ENCODE measurements around the gene XPR1.

XPR1 gene

GRCh38 chr1:180912801-180913565 lies 281.2 kb downstream of the XPR1 start, which contains the start of gene KIAA1614:
Gene KIAA1614 (plus strand): TSS chr1:180912897. CDS start chr1:180913244, 347 bp downstream.
- TF ChIP-seq, protein P1, sequence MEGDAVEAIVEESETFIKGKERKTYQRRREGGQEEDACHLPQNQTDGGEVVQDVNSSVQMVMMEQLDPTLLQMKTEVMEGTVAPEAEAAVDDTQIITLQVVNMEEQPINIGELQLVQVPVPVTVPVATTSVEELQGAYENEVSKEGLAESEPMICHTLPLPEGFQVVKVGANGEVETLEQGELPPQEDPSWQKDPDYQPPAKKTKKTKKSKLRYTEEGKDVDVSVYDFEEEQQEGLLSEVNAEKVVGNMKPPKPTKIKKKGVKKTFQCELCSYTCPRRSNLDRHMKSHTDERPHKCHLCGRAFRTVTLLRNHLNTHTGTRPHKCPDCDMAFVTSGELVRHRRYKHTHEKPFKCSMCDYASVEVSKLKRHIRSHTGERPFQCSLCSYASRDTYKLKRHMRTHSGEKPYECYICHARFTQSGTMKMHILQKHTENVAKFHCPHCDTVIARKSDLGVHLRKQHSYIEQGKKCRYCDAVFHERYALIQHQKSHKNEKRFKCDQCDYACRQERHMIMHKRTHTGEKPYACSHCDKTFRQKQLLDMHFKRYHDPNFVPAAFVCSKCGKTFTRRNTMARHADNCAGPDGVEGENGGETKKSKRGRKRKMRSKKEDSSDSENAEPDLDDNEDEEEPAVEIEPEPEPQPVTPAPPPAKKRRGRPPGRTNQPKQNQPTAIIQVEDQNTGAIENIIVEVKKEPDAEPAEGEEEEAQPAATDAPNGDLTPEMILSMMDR (conservative IDR thresholded peaks at IDR 0.05; ENCODE audit: low read length), result no peak
- TF ChIP-seq EZH2phosphoT487 (IDR thresholded peaks at IDR 0.05; ENCODE audit: borderline replicate concordance), result no peak
- no peaks in the 10 kb centered on the region for H3F3A ChIP-seq (ENCODE audit: low read depth)
- H3K4me1 ChIP-seq (ENCODE audit: insufficient read depth, low read length, poor library complexity, severe bottlenecking), result no peaks in the 10 kb centered on the region
- no peaks in the 10 kb centered on the region for H3K9me3 ChIP-seq (ENCODE audit: insufficient read depth, low read depth, low read length)
- peak within 1 kb of the TSS; percentile 71 for H3K4me3 ChIP-seq (ENCODE audit: low read length, poor library complexity, severe bottlenecking)
- no peaks in the 10 kb centered on the region for H3K27me3 ChIP-seq (ENCODE audit: insufficient read depth, low read length, poor library complexity, severe bottlenecking)
- H3K79me2 ChIP-seq (ENCODE audit: insufficient read depth, low read length), result no peaks in the 10 kb centered on the region
- no peaks in the 10 kb centered on the region for H3K36me3 ChIP-seq (ENCODE audit: insufficient read depth, low read length)
- peak within 1 kb of the TSS; percentile 73 for H3K4me2 ChIP-seq (ENCODE audit: low read depth, low read length, poor library complexity, severe bottlenecking)
- no peaks in the 10 kb centered on the region for H4K20me1 ChIP-seq (ENCODE audit: insufficient read depth, low read length, poor library complexity, severe bottlenecking)
- H3K9ac ChIP-seq (ENCODE audit: low read depth, low read length, poor library complexity, severe bottlenecking), result peak within 1 kb of the TSS; percentile 34
- peak within 1 kb of the TSS; percentile 89 for H2AFZ ChIP-seq (ENCODE audit: low read length)
- no peaks in the 10 kb centered on the region for H3K9me2 ChIP-seq (replicated peaks; ENCODE audit: low read depth, low read length)

GRCh38 chr1:180915426-180915965 lies 283.7 kb downstream of the XPR1 start:
- Histone ChIP-seq H3K9me2 (replicated peaks; ENCODE audit: low read depth, low read length) (no peaks in the 10 kb centered on the region), H3K36me3 (ENCODE audit: insufficient read depth, low read length) (no peaks in the 10 kb centered on the region), H3K79me2 (ENCODE audit: insufficient read depth, low read length) (no peaks in the 10 kb centered on the region), H3K9me3 (ENCODE audit: insufficient read depth, low read depth, low read length) (no peaks in the 10 kb centered on the region), H3K9ac (ENCODE audit: low read depth, low read length, poor library complexity, severe bottlenecking) (no peak overlapping the region), H3K4me1 (ENCODE audit: insufficient read depth, low read length, poor library complexity, severe bottlenecking) (no peaks in the 10 kb centered on the region), H4K20me1 (ENCODE audit: insufficient read depth, low read length, poor library complexity, severe bottlenecking) (no peaks in the 10 kb centered on the region), H3K4me3 (ENCODE audit: low read length, poor library complexity, severe bottlenecking) (no peak overlapping the region), H2AFZ (ENCODE audit: low read length) (no peak overlapping the region), H3F3A (ENCODE audit: low read depth) (no peaks in the 10 kb centered on the region), H3K27me3 (ENCODE audit: insufficient read depth, low read length, poor library complexity, severe bottlenecking) (no peaks in the 10 kb centered on the region), H3K4me2 (ENCODE audit: low read depth, low read length, poor library complexity, severe bottlenecking) (no peak overlapping the region)
- TF ChIP-seq EZH2phosphoT487 (IDR thresholded peaks at IDR 0.05; ENCODE audit: borderline replicate concordance), result no peak
- TF ChIP-seq, protein P1 (conservative IDR thresholded peaks at IDR 0.05; ENCODE audit: low read length), result no peak

- Histone ChIP-seq H3K9ac (ENCODE audit: low read depth, low read length, poor library complexity, severe bottlenecking) (no peak overlapping the region), H3K4me2 (ENCODE audit: low read depth, low read length, poor library complexity, severe bottlenecking) (no peak overlapping the region), H3K79me2 (ENCODE audit: insufficient read depth, low read length) (no peaks in the 10 kb centered on the region), H3K4me3 (ENCODE audit: low read length, poor library complexity, severe bottlenecking) (no peak overlapping the region), H3K4me1 (ENCODE audit: insufficient read depth, low read length, poor library complexity, severe bottlenecking) (no peaks in the 10 kb centered on the region), H3K27me3 (ENCODE audit: insufficient read depth, low read length, poor library complexity, severe bottlenecking) (no peaks in the 10 kb centered on the region), H2AFZ (ENCODE audit: low read length) (no peak overlapping the region), H3K9me2 (replicated peaks; ENCODE audit: low read depth, low read length) (no peaks in the 10 kb centered on the region), H3K9me3 (ENCODE audit: insufficient read depth, low read depth, low read length) (no peaks in the 10 kb centered on the region), H3F3A (ENCODE audit: low read depth) (no peaks in the 10 kb centered on the region), H3K36me3 (ENCODE audit: insufficient read depth, low read length) (no peaks in the 10 kb centered on the region), H4K20me1 (ENCODE audit: insufficient read depth, low read length, poor library complexity, severe bottlenecking) (no peaks in the 10 kb centered on the region)
- TF ChIP-seq, protein P1 (conservative IDR thresholded peaks at IDR 0.05; ENCODE audit: low read length), result no peak
- TF ChIP-seq EZH2phosphoT487 (IDR thresholded peaks at IDR 0.05; ENCODE audit: borderline replicate concordance), result no peak
Observed at GRCh38 chr1:180916012-180916770, 284.4 kb downstream of the XPR1 start.

Data from Loucy (cell line).